ENCODE measurements around the gene MCTP1.

DNA sequence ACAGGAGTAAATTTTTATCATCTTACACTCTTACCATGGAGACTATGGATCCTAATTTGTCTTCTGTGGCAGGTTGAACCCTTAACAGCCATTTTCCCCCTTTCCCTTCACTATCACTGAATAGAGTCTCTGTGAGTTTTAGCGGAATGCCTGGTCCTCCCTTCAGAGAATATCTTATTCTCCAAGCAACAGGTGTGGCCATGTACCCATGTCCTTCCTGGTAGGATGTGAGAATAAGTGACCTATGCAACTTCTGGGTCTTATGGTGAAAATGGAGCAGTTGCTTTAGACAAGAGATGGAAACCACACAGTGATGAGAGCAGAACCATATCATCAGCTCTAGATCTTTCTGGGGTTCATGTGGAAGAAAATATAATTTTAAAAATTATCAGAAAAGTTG, 312.6 kb downstream of the MCTP1 start:
- TF ChIP-seq, protein P1, sequence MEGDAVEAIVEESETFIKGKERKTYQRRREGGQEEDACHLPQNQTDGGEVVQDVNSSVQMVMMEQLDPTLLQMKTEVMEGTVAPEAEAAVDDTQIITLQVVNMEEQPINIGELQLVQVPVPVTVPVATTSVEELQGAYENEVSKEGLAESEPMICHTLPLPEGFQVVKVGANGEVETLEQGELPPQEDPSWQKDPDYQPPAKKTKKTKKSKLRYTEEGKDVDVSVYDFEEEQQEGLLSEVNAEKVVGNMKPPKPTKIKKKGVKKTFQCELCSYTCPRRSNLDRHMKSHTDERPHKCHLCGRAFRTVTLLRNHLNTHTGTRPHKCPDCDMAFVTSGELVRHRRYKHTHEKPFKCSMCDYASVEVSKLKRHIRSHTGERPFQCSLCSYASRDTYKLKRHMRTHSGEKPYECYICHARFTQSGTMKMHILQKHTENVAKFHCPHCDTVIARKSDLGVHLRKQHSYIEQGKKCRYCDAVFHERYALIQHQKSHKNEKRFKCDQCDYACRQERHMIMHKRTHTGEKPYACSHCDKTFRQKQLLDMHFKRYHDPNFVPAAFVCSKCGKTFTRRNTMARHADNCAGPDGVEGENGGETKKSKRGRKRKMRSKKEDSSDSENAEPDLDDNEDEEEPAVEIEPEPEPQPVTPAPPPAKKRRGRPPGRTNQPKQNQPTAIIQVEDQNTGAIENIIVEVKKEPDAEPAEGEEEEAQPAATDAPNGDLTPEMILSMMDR (conservative IDR thresholded peaks at IDR 0.05 in 1 of 2, IDR thresholded peaks at IDR 0.05 in 1 of 2; ENCODE audit: extremely low read depth in 1 of 2, insufficient read depth in 1 of 2, low read depth in 1 of 2, low read length in 2 of 2), result no peak
- TF ChIP-seq EZH2 (IDR thresholded peaks at IDR 0.05; ENCODE audit: borderline replicate concordance, low read length), result no peak

All from mammary epithelial cell (primary cell).